Loucy (cell line): ENCODE measurements around the gene BANK1.

Experiments
- H2AFZ ChIP-seq: fragments of 200-600 bp; sonication (generic); 2 replicates; pipeline ENCODE4 v1.6.0; 2016; ENCODE audit warnings: antibody characterized with exemption, mild to moderate bottlenecking, low read length, moderate library complexity
- H3F3A ChIP-seq: fragments of 200-600 bp; 2 replicates; pipeline ENCODE4 v1.6.0; 2016; ENCODE audit warnings: antibody characterized with exemption, low read depth, mild to moderate bottlenecking
- H3K27me3 ChIP-seq: fragments of 200-600 bp; sonication (generic); 2 replicates; pipeline ENCODE4 v1.6.1; 2014; ENCODE audit warnings: low read length, mild to moderate bottlenecking; ENCODE audit not compliant: insufficient read depth, poor library complexity, severe bottlenecking
- H3K36me3 ChIP-seq: fragments of 200-600 bp; sonication (generic); 2 replicates; pipeline ENCODE4 v1.6.1; 2016; ENCODE audit warnings: low read length; ENCODE audit not compliant: insufficient read depth
- H3K4me1 ChIP-seq: fragments of 200-600 bp; sonication (generic); 2 replicates; pipeline ENCODE4 v1.5.1; 2014; ENCODE audit warnings: low read length, mild to moderate bottlenecking; ENCODE audit not compliant: insufficient read depth, poor library complexity, severe bottlenecking
- H3K4me2 ChIP-seq: fragments of 200-600 bp; sonication (generic); 2 replicates; pipeline ENCODE4 v1.6.0; 2014; ENCODE audit warnings: antibody characterized with exemption, low read length, low read depth, mild to moderate bottlenecking; ENCODE audit not compliant: poor library complexity, severe bottlenecking
- H3K4me3 ChIP-seq: fragments of 200-600 bp; sonication (generic); 2 replicates; pipeline ENCODE4 v1.5.1; 2014; ENCODE audit warnings: low read length, mild to moderate bottlenecking, mixed read lengths; ENCODE audit not compliant: poor library complexity, severe bottlenecking
- H3K79me2 ChIP-seq: fragments of 200-600 bp; sonication (generic); 2 replicates; pipeline ENCODE4 v1.6.1; 2014; ENCODE audit warnings: low read length; ENCODE audit not compliant: insufficient read depth
- H3K9ac ChIP-seq: fragments of 200-600 bp; sonication (generic); 2 replicates; pipeline ENCODE4 v1.6.0; 2014; ENCODE audit warnings: mild to moderate bottlenecking, low read depth, low read length, moderate library complexity; ENCODE audit not compliant: poor library complexity, severe bottlenecking
- H3K9me2 ChIP-seq: fragments of 200-600 bp; sonication (generic); replicated peaks from 2 replicates; pipeline ENCODE4 v1.6.1; 2016; ENCODE audit warnings: low read depth, low read length, mixed read lengths
- H3K9me3 ChIP-seq: fragments of 200-600 bp; sonication (generic); 2 replicates; pipeline ENCODE4 v1.6.1; 2014; ENCODE audit warnings: mild to moderate bottlenecking, antibody characterized with exemption, low read length, low read depth; ENCODE audit not compliant: insufficient read depth
- H4K20me1 ChIP-seq: fragments of 200-600 bp; sonication (generic); 2 replicates; pipeline ENCODE4 v1.6.0; 2014; ENCODE audit warnings: antibody characterized with exemption, low read length, mild to moderate bottlenecking; ENCODE audit not compliant: insufficient read depth, poor library complexity, severe bottlenecking
- EZH2phosphoT487 ChIP-seq: fragments of 200-600 bp; IDR thresholded peaks from 2 replicates; pipeline ENCODE4 v1.6.1; 2018; ENCODE audit warnings: antibody characterized with exemption, mild to moderate bottlenecking, moderate library complexity, borderline replicate concordance
- TF ChIP-seq, protein P1 (sequence below): fragments of 200-600 bp; sonication (generic); conservative IDR thresholded peaks from 2 replicates; pipeline ENCODE4 v1.5.1; 2014; ENCODE audit warnings: mild to moderate bottlenecking, antibody characterized with exemption, low read length

The BANK1 gene

DNA sequence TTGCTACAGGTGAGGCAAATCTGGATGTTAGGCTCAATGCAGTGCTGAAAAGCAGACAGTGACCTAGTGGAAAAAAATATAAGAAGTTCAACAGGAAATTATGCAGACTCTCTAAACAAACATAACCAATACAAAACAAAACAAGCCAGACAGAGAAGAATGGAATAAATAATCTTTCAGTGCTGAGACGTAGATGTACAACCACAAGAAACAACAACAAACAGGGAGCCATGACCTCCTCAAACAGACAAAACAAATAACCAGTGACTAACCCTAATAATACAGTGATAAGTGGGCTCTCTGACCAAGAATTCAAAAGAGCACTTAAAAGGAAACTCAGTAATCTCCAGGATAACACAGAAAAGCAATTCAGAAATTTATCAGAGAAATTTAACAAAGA, 315.5 kb downstream of the BANK1 start:
- Histone ChIP-seq H3K27me3 (no peaks in the 10 kb centered on the region), H4K20me1 (no peaks in the 10 kb centered on the region), H3K4me2 (no peak overlapping the region), H3K36me3 (no peaks in the 10 kb centered on the region), H3K9me3 (peaks cover 16% of the 10 kb centered on the region), H3K4me1 (no peaks in the 10 kb centered on the region), H3K9ac (no peak overlapping the region), H2AFZ (no peak overlapping the region), H3K79me2 (no peaks in the 10 kb centered on the region), H3K9me2 (no peaks in the 10 kb centered on the region), H3F3A (no peaks in the 10 kb centered on the region), H3K4me3 (no peak overlapping the region)
- TF ChIP-seq, protein P1, sequence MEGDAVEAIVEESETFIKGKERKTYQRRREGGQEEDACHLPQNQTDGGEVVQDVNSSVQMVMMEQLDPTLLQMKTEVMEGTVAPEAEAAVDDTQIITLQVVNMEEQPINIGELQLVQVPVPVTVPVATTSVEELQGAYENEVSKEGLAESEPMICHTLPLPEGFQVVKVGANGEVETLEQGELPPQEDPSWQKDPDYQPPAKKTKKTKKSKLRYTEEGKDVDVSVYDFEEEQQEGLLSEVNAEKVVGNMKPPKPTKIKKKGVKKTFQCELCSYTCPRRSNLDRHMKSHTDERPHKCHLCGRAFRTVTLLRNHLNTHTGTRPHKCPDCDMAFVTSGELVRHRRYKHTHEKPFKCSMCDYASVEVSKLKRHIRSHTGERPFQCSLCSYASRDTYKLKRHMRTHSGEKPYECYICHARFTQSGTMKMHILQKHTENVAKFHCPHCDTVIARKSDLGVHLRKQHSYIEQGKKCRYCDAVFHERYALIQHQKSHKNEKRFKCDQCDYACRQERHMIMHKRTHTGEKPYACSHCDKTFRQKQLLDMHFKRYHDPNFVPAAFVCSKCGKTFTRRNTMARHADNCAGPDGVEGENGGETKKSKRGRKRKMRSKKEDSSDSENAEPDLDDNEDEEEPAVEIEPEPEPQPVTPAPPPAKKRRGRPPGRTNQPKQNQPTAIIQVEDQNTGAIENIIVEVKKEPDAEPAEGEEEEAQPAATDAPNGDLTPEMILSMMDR = no peak
- TF ChIP-seq EZH2phosphoT487 = no peak

DNA sequence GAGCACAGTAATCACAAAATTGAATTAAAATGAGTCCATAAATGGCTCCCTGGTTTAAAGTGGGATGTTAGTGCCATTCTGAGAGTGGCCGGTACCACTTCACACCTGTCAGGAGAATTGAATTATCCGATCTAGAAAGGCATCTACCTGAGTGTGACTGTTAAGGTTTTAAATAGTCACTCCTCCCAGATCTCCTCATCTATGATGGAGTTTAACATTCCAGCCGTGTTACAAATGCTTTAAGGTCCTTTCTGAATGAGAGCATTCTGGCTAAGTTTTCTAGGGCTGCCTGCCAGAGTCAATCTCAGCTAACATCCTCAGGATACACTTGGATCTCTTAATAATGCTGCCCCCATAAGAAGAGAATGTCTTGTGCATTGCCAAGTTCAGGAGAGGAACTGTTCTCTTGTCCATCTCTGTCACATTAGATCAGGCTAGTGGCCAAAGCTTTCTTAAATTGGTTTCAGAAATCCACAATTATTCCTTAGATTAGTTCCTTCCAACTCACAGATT, 323.6 kb downstream of the BANK1 start:
- H3K9ac ChIP-seq = no peak overlapping the region
- no peaks in the 10 kb centered on the region for H3K27me3 ChIP-seq
- no peaks in the 10 kb centered on the region for H3K9me3 ChIP-seq
- no peaks in the 10 kb centered on the region for H3K79me2 ChIP-seq
- H2AFZ ChIP-seq = no peak overlapping the region
- H4K20me1 ChIP-seq = no peaks in the 10 kb centered on the region
- H3K4me3 ChIP-seq = no peak overlapping the region
- H3F3A ChIP-seq = no peaks in the 10 kb centered on the region
- TF ChIP-seq EZH2phosphoT487 = no peak
- TF ChIP-seq, protein P1 = no peak
- H3K4me1 ChIP-seq = no peaks in the 10 kb centered on the region
- no peaks in the 10 kb centered on the region for H3K9me2 ChIP-seq
- no peak overlapping the region for H3K4me2 ChIP-seq
- H3K36me3 ChIP-seq = no peaks in the 10 kb centered on the region

- no peak for TF ChIP-seq EZH2phosphoT487
- TF ChIP-seq, protein P1 = no peak
- Histone ChIP-seq H3K4me3 (no peak overlapping the region), H3K9me3 (peaks cover 5% of the 10 kb centered on the region; the same call in 1 of the 2 replicates), H3K4me1 (no peaks in the 10 kb centered on the region), H2AFZ (no peak overlapping the region), H3K27me3 (no peaks in the 10 kb centered on the region), H3K4me2 (no peak overlapping the region), H3K9ac (no peak overlapping the region), H3K9me2 (no peaks in the 10 kb centered on the region), H4K20me1 (no peaks in the 10 kb centered on the region), H3F3A (no peaks in the 10 kb centered on the region), H3K79me2 (no peaks in the 10 kb centered on the region), H3K36me3 (no peaks in the 10 kb centered on the region)
These were observed 325.6 kb downstream of the BANK1 start for GRCh38 chr4:102116121-102116520.
